HEK293T (cell line): Measurements from ENCODE around the gene APLNR.

Experiments
- ARNT ChIP-seq: fragments of 450-650 bp; IDR thresholded peaks from 2 replicates; pipeline ENCODE4 v1.6.1; 2017; ENCODE audit warnings: mild to moderate bottlenecking
- CTBP1 ChIP-seq: fragments of 450-650 bp; IDR thresholded peaks from 2 replicates; pipeline ENCODE4 v1.6.1; 2016; ENCODE audit warnings: borderline replicate concordance
- ELF4 ChIP-seq: fragments of 450-650 bp; IDR thresholded peaks from 2 replicates; pipeline ENCODE4 v1.6.1; 2017; ENCODE audit warnings: antibody characterized with exemption
- LEF1 ChIP-seq: fragments of 450-650 bp; IDR thresholded peaks from 2 replicates; pipeline ENCODE4 v1.6.1; 2017; ENCODE audit warnings: mild to moderate bottlenecking, borderline replicate concordance
- PKNOX1 ChIP-seq: fragments of 450-650 bp; IDR thresholded peaks from 2 replicates; pipeline ENCODE4 v1.6.1; 2016
- SP1 ChIP-seq: fragments of 450-650 bp; IDR thresholded peaks from 2 replicates; pipeline ENCODE4 v1.6.1; 2017
- SUZ12 ChIP-seq: fragments of 450-650 bp; IDR thresholded peaks from 2 replicates; pipeline ENCODE4 v1.6.1; 2016; ENCODE audit warnings: mild to moderate bottlenecking
- TARDBP ChIP-seq: fragments of 450-650 bp; IDR thresholded peaks from 2 replicates; pipeline ENCODE4 v1.6.1; 2016
- ZNF384 ChIP-seq: fragments of 450-650 bp; IDR thresholded peaks from 2 replicates; pipeline ENCODE4 v1.6.1; 2016

- TF ChIP-seq TARDBP: no peak
- no peak for TF ChIP-seq SUZ12
- TF ChIP-seq SP1: no peak
- TF ChIP-seq ARNT: no peak
- no peak for TF ChIP-seq ZNF384
- no peak for TF ChIP-seq PKNOX1
- no peak for TF ChIP-seq CTBP1
- no peak for TF ChIP-seq LEF1
- TF ChIP-seq ELF4: no peak
These were observed 23.5 kb downstream of the APLNR start for GRCh38 chr11:57213342-57214097.
